Gastrocnemius medialis (tissue), 4 donors: ENCODE measurements around the gene DUOX1.

Experiments used
- POLR2A ChIP-seq, 2 donors: fragments of 450-650 bp; IDR thresholded peaks; one replicate each; pipeline ENCODE4 v1.6.1; 2017; ENCODE audit warnings: antibody characterized with exemption in 2 of 2, mild to moderate bottlenecking in 2 of 2, moderate library complexity in 2 of 2
- TF ChIP-seq, protein P1 (sequence below), 5 experiments: fragments of 450-650 bp in 3 of 5; fragments of 200-600 bp in 2 of 5; sonication (generic) in 2 of 5; IDR thresholded peaks in 4 of 5; conservative IDR thresholded peaks in 1 of 5; 1 replicate in 4 of 5; 2 replicates in 1 of 5; pipeline ENCODE4 v1.5.1; 2016 to 2019; ENCODE audit warnings: antibody characterized with exemption in 5 of 5, mild to moderate bottlenecking in 3 of 5, moderate library complexity in 3 of 5

DNA sequence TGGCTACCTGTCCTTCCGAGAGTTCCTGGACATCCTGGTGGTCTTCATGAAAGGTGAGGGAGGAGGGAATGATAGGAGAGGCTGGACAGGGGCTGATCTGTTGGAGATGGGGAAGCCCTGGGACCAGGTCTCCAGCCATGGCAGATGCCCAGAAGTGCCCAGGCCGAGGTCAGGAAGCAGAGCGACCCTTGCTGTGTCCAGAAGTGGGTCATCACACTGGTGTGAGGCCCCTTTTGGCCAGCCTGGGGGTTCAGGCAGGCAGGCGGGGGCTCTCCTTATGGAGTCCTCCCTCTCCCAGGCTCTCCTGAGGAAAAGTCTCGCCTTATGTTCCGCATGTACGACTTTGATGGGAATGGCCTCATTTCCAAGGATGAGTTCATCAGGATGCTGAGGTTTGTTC lies 17.8 kb downstream of the DUOX1 start:
- TF ChIP-seq, protein P1, sequence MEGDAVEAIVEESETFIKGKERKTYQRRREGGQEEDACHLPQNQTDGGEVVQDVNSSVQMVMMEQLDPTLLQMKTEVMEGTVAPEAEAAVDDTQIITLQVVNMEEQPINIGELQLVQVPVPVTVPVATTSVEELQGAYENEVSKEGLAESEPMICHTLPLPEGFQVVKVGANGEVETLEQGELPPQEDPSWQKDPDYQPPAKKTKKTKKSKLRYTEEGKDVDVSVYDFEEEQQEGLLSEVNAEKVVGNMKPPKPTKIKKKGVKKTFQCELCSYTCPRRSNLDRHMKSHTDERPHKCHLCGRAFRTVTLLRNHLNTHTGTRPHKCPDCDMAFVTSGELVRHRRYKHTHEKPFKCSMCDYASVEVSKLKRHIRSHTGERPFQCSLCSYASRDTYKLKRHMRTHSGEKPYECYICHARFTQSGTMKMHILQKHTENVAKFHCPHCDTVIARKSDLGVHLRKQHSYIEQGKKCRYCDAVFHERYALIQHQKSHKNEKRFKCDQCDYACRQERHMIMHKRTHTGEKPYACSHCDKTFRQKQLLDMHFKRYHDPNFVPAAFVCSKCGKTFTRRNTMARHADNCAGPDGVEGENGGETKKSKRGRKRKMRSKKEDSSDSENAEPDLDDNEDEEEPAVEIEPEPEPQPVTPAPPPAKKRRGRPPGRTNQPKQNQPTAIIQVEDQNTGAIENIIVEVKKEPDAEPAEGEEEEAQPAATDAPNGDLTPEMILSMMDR (IDR thresholded peaks at IDR 0.05 in 4 of 5, conservative IDR thresholded peaks at IDR 0.05 in 1 of 5) = no peak
- TF ChIP-seq POLR2A (IDR thresholded peaks at IDR 0.05) = no peak
